ENCODE results near the gene LYPD4.
"Not testable (repeated sequence)": the region's sequence is repeated elsewhere in the genome, so short reads cannot be mapped to it uniquely, and the experiment has no call there.

LYPD4 gene

DNA sequence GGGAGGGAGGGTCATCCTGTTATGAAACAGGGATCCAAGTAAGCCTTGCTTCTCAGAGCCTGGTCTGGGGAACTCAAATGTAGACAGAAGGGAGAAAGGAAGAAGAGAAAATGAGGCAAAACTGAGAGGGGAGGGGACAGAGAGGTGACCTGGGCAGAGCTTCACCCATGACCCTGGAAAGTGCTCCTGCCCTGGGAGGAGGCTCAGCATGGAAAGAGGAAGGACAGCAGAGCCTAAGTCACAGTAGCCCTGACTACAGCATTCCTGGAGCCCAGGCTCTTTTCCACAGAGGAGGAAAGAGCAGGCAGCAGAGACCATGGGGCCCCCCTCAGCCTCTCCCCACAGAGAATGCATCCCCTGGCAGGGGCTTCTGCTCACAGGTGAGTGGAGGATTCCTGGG lies 48.1 kb downstream of the LYPD4 start, which contains the start of gene CEACAM3:
Gene CEACAM3 (plus strand): TSS at position 226 of the 400 bp plus-strand sequence. CDS start 91 bp downstream, at position 317.
- DNase-seq = no peak

DNA sequence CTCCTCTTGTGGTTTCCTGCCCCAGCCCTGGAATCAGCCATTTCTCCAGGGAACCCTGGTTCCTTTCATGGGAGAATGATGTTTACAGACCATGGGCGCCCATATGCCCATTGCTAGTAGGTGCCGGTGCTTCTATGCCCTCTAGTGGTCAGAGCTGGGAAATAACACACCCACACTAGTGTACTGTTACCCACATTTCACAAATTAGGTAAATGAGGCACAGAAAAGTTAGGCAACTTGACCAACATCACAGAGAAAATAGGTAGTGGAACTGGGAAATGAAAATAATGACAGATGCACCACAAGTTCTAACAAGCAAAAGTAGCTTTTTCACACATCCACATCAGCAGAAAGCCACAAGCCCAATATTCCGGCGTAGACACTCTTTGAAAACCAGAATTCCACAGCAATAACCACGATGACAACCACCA lies 49.4 kb downstream of the LYPD4 start:
- no peak for DNase-seq

DNA sequence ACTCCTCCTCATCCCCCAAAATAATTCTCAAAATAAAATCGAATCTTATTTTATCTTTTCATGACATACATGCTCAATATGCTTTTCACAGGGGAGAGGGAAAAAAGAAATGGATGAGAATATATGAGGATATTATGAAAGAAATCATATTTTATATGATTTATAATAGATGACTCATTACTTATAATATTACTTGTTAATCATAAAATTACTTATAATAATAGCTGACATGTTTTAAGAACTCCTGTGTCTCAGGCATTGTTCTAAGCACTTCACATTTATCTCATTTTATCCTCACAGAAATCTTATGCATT lies 51.1 kb downstream of the LYPD4 start:
- DNase-seq = no peak

DNA sequence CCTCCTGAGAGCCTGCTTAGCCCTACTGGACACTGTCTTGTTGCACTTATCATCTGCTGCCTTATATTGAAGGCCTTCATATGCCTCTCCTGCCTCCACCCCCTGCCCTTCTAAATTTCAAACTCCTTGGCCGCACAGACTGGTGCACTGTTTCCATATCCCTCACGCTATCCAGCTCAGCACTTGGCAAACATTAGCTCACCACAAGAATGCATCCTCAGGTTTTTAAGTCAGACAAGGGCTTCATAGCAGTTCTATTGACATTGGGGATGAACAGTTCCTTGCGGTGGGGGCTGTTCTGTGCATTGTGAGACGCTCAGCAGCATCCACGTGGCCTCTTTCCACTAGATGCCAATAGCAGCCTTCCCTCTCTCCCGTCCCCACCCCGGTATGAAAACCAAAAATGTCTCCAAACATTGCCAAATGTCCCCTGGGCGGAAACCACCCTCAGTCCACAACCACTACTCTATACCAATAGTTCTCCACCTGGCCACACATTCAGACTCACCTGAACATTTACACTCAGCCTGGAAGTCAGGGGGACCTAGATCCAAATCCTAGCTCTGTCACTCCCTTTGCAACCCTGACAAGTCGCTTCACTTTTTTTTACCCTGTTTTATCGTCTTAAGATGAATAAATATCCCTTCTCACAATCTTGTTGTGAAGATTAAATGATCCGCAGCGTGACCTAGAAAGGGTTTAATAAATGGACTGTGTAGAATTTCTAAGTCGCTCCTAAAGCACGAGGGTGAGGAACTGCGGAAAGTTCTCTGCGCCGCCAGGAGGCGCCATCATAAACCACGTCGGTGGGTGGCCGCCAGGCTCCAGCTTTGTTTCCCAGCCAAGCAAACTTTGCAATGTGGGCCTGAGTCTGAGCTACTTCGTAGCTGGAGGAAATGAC lies 51.7 kb downstream of the LYPD4 start:
- DNase-seq = peak; percentile 10

DNA sequence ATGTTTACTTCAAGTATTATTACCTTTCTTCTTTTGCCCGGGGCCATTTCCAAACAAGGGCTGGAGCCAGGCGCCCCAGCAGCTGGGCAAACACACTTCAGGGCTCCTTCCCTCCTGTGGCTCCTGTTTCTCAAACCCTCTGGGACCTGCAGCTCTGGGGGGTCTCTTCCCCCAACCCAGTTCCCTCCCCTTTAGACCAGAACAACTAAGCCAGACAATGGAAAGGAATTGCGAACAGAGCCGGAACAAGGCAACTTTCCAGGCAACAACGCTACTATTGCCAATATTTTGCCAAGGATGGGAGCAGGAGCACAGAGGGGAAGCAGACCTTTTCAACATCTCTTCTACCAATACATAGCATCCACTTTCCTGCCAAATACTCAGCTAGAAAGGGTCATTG lies 55.4 kb downstream of the LYPD4 start:
- not testable (repeated sequence) for DNase-seq

DNA sequence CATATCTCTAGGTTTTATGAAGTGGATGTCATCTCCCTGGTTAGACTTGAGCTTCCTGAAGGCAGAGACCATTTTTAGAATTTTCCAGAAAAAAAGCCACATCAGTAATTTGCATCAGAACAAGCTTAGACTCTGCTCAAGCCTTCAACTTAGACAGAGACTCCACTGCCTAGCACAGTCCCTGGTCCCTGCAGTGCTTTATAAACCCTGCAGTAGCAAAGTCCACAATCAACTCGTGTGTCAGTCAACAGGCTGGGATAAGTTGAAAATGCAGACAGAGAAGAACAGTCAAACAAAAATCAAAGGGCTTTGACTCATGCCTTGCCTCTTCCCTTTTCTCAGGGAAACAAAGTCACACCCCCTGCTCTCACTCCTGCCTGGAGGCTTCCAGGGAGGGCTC lies 56.0 kb downstream of the LYPD4 start:
- not testable (repeated sequence) for DNase-seq
